HCT116 (cell line): ENCODE results near the gene IGDCC3. TPM values are rescaled to one million over a fixed set of nuclear protein-coding genes. Genes with fewer than 3 reads are reported as not detected.

ENCODE experiments used
- ATAC-seq: fragments of 200-7000 bp; cut with Tn5 transposase; 2 replicates; pipeline ENCODE4 v1.9.1; 2020; ENCODE audit warnings: mild to moderate bottlenecking, moderate library complexity
- BruUV-seq: library from RNA; stranded (reverse); fragments of 400-500 nt; replicated peaks from 2 replicates; lab custom pipeline; 2021; lab: Mats Ljungman, UMichigan
- CTCF ChIA-PET: fragments of 300-600 bp; sonication (Branson Sonifier 250); formaldehyde crosslinking; loops from one replicate; lab custom pipeline; 2021; ENCODE audit warnings: antibody characterized with exemption; lab: Charles Lee
- POLR2A ChIA-PET: fragments of 300-600, 350-600 bp; sonication (Branson Sonifier 250); formaldehyde crosslinking; loops from one replicate; lab custom pipeline; 2021; ENCODE audit warnings: antibody characterized with exemption; lab: Charles Lee
- RAD21 ChIA-PET, 2 experiments: fragments of 300-600 bp; sonication (Branson Sonifier 250); formaldehyde crosslinking; loops; one replicate each; lab custom pipeline; 2023; ENCODE audit warnings: low total read pairs in 2 of 2; ENCODE audit not compliant: uncharacterized antibody in 2 of 2, unreplicated experiment in 2 of 2, low non-redundant PET in 1 of 2; lab: Charles Lee
- DNase-seq: peaks from one replicate; pipeline ENCODE4 v3.0.0-alpha.2; 2010; ENCODE audit warnings: low read depth, low spot score
- H2AFZ ChIP-seq: fragments of 200-600 bp; shearing (Covaris generic), sonication (generic); 2 replicates; pipeline ENCODE4 v1.6.1; 2017; ENCODE audit warnings: low read depth, mixed run types, mixed read lengths, antibody characterized with exemption, low read length; ENCODE audit not compliant: poor library complexity, severe bottlenecking
- H3K27ac ChIP-seq: 2 replicates; pipeline ENCODE4 v1.5.1; 2012; ENCODE audit warnings: low read depth, low read length
- H3K27me3 ChIP-seq: fragments of 200-600 bp; sonication (generic); 2 replicates; pipeline ENCODE4 v1.6.1; 2016; ENCODE audit warnings: mixed run types, low read length, mixed read lengths; ENCODE audit not compliant: insufficient read depth
- H3K36me3 ChIP-seq, 2 experiments: fragments of 200-500 bp in 1 of 2; fragments of 200-600 bp in 1 of 2; sonication (Bioruptor generic) in 1 of 2; sonication (generic) in 1 of 2; 2 replicates each; pipeline versions ENCODE4 v1.5.1 to v1.6.1; 2014 to 2016; ENCODE audit warnings: low read length in 2 of 2, inconsistent platforms in 1 of 2, mixed read lengths in 1 of 2, mixed run types in 1 of 2; ENCODE audit not compliant: insufficient read depth in 2 of 2, control insufficient read depth in 1 of 2
- H3K4me1 ChIP-seq, 2 experiments: fragments of 200-600 bp in 1 of 2; sonication (generic) in 1 of 2; 2 replicates each; pipeline versions ENCODE4 v1.5.1 to v1.6.1; 2012 to 2017; ENCODE audit warnings: low read length in 2 of 2, inconsistent platforms in 1 of 2, mild to moderate bottlenecking in 1 of 2, mixed read lengths in 1 of 2, mixed run types in 1 of 2, moderate library complexity in 1 of 2; ENCODE audit not compliant: insufficient read depth in 2 of 2, control insufficient read depth in 1 of 2
- H3K4me2 ChIP-seq: fragments of 200-600 bp; sonication (generic); 2 replicates; pipeline ENCODE4 v1.6.1; 2017; ENCODE audit warnings: mixed run types, low read length, mixed read lengths
- H3K4me3 ChIP-seq, 2 experiments: fragments of 200-600 bp in 1 of 2; sonication (generic) in 1 of 2; replicated peaks in 1 of 2; 2 replicates each; pipeline ENCODE4 v1.5.1; 2011 to 2016; ENCODE audit warnings: low read length in 2 of 2, control low read depth in 1 of 2, low read depth in 1 of 2, mild to moderate bottlenecking in 1 of 2, mixed read lengths in 1 of 2, mixed run types in 1 of 2
- H3K79me2 ChIP-seq: fragments of 200-600 bp; sonication (generic); 2 replicates; pipeline ENCODE4 v1.6.1; 2017; ENCODE audit warnings: mild to moderate bottlenecking, mixed run types, low read length, moderate library complexity, mixed read lengths; ENCODE audit not compliant: insufficient read depth
- H3K9ac ChIP-seq: fragments of 200-600 bp; sonication (generic); 2 replicates; pipeline ENCODE4 v1.6.1; 2016; ENCODE audit warnings: low read length, mixed read lengths
- H3K9me2 ChIP-seq: fragments of 200-600 bp; sonication (generic), shearing (Covaris generic); 2 replicates; pipeline ENCODE4 v1.6.1; 2017; ENCODE audit warnings: mixed run types, mild to moderate bottlenecking, moderate library complexity; ENCODE audit not compliant: insufficient read depth
- H3K9me3 ChIP-seq, 2 experiments: fragments of 200-500 bp in 1 of 2; fragments of 200-600 bp in 1 of 2; sonication (Bioruptor generic) in 1 of 2; sonication (generic) in 1 of 2; 2 replicates each; pipeline ENCODE4 v1.6.1; 2014 to 2017; ENCODE audit warnings: low read length in 2 of 2, mixed read lengths in 2 of 2, inconsistent platforms in 1 of 2, low read depth in 1 of 2, mild to moderate bottlenecking in 1 of 2, mixed run types in 1 of 2, moderate library complexity in 1 of 2; ENCODE audit not compliant: control insufficient read depth in 1 of 2, insufficient read depth in 1 of 2
- H4K20me1 ChIP-seq: fragments of 200-600 bp; sonication (generic), shearing (Covaris generic); 2 replicates; pipeline ENCODE4 v1.6.1; 2017; ENCODE audit warnings: mixed run types, mild to moderate bottlenecking, moderate library complexity; ENCODE audit not compliant: insufficient read depth
- CEBPB ChIP-seq: IDR thresholded peaks from 2 replicates; pipeline ENCODE4 v1.6.1; 2012; ENCODE audit warnings: low read depth
- CTCF ChIP-seq, 3 experiments: fragments of 200-600 bp in 1 of 3; sonication (generic) in 1 of 3; IDR thresholded peaks in 2 of 3; conservative IDR thresholded peaks in 1 of 3; 2 replicates each; pipeline ENCODE4 v1.5.1; 2012 to 2017; ENCODE audit warnings: low read depth in 2 of 3, low read length in 2 of 3, antibody characterized with exemption in 1 of 3, borderline replicate concordance in 1 of 3, control low read depth in 1 of 3, mild to moderate bottlenecking in 1 of 3, mixed read lengths in 1 of 3, mixed run types in 1 of 3, moderate library complexity in 1 of 3; ENCODE audit not compliant: insufficient read depth in 1 of 3
- ELF1 ChIP-seq: IDR thresholded peaks from 2 replicates; pipeline ENCODE4 v1.6.1; 2012; ENCODE audit warnings: low read depth, borderline replicate concordance
- POLR2AphosphoS5 ChIP-seq: IDR thresholded peaks from 2 replicates; pipeline ENCODE4 v1.6.1; 2011; ENCODE audit warnings: mild to moderate bottlenecking, low read depth, low read length, moderate library complexity
- SIN3A ChIP-seq: IDR thresholded peaks from 2 replicates; pipeline ENCODE4 v1.6.1; 2012; ENCODE audit warnings: low read depth
- TCF7L2 ChIP-seq: IDR thresholded peaks from 2 replicates; pipeline ENCODE4 v1.7.0; 2011; ENCODE audit warnings: borderline replicate concordance, inconsistent platforms; ENCODE audit not compliant: insufficient read depth, insufficient read length; ENCODE audit errors: extremely low read depth
- intact Hi-C: fragments of 100-400 bp; cut with micrococcal nuclease; formaldehyde crosslinking; loops from 2 replicates; pipeline ENCODE4 v1.10.0; 2022
- total RNA-seq: library from RNA; stranded (reverse); gene quantifications from one replicate; pipeline ENCODE4 v1.2.1, GENCODE V29; 2021; ENCODE audit not compliant: unreplicated experiment

Gene IGDCC3
- total RNA-seq, 1 experiment from 2014 or later: 0.44 TPM

- H3K4me2 ChIP-seq: no peak overlapping the region
Measured at GRCh38 chr15:65414841-65415621, 37.2 kb upstream of the IGDCC3 start.

More at GRCh38 chr15:65414841-65415621, 37.2 kb upstream of the IGDCC3 start:
- H3K79me2 ChIP-seq: no peaks in the 10 kb centered on the region
- H3K27ac ChIP-seq: no peak overlapping the region
- ATAC-seq: no peak; the same call in 1 of the 2 replicates
- POLR2A ChIA-PET: interaction anchor here (1.1 kb wide), 1 partner anchor 110 kb away, joined by 5 read pairs; the partner anchor contains the start of gene RNU5B-1
- CTCF ChIA-PET: no interaction called here
- no peak for DNase-seq
- BruUV-seq: no TSS peak
- H3K9me2 ChIP-seq: no peaks in the 10 kb centered on the region
- H3K9me3 ChIP-seq: no peaks in the 10 kb centered on the region
- no peak overlapping the region for H2AFZ ChIP-seq
- H3K36me3 ChIP-seq: no peaks in the 10 kb centered on the region
- H3K27me3 ChIP-seq: no peaks in the 10 kb centered on the region
- no peak overlapping the region for H3K9ac ChIP-seq
- H3K4me1 ChIP-seq: peaks cover 0 to 9% of the 10 kb centered on the region in 2 experiments; a peak in 2 of 4 replicates
- intact Hi-C loops: no loop called here
- no peak overlapping the region for H3K4me3 ChIP-seq
- H4K20me1 ChIP-seq: no peaks in the 10 kb centered on the region
- RAD21 ChIA-PET: no interaction called here
- TF ChIP-seq TCF7L2 (no peak), CEBPB (no peak), POLR2AphosphoS5 (no peak), CTCF (IDR thresholded peaks at IDR 0.05 in 2 of 3, conservative IDR thresholded peaks at IDR 0.05 in 1 of 3; ENCODE audit: borderline replicate concordance in 1 of 3, insufficient read depth in 1 of 3, low read depth in 2 of 3, low read length in 2 of 3) (no peak), ELF1 (no peak), SIN3A (no peak)
